ENCODE results near the gene LRRFIP1. TPM values are rescaled to one million over a fixed set of nuclear protein-coding genes. Genes with fewer than 3 reads are reported as not detected.
"Not testable (repeated sequence)": the region's sequence is repeated elsewhere in the genome, so short reads cannot be mapped to it uniquely, and the experiment has no call there.

The LRRFIP1 gene
- polyA plus RNA-seq, 1 donor from 2014 or later: 123 TPM

DNA sequence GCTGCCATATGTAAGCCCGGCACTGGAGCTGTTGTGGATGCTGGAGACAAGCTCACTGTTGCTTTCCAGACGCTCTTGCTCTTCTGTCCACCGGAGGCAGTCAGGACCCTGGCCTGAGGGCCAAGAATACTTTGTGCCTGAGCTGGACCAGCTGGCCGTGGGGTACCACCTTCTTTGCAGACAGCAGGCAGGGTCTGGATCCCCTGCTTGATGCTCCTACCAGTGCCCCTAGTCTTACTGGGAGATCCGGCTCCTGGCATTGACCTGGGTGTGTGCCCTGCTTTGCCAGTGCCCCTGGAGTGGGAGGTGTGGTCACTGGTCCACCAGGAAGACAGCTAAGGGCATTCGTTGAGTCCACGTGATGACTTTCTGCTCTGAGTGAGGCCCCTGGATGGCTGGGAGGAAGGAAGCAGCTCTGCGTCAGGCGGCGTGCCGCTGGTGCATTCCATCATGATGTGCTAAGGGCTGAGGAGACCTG is 59.3 kb downstream of the LRRFIP1 start:
- H3K4me1 Mint-ChIP-seq: peaks cover 21 to 44% (median 41%) of the 10 kb centered on the region in 3 donors
- peak overlapping the region in 3 of 4 donors; percentile 60 to 68 (median 63) for H3K4me3 Mint-ChIP-seq
- H3K9me3 Mint-ChIP-seq: no peaks in the 10 kb centered on the region
- peak overlapping the region; percentile 99 to 100 (median 99) for H3K27ac Mint-ChIP-seq
- peaks cover 5% of the 10 kb centered on the region for H3K36me3 Mint-ChIP-seq
- peaks cover 3% of the 10 kb centered on the region for H3K27me3 Mint-ChIP-seq

DNA sequence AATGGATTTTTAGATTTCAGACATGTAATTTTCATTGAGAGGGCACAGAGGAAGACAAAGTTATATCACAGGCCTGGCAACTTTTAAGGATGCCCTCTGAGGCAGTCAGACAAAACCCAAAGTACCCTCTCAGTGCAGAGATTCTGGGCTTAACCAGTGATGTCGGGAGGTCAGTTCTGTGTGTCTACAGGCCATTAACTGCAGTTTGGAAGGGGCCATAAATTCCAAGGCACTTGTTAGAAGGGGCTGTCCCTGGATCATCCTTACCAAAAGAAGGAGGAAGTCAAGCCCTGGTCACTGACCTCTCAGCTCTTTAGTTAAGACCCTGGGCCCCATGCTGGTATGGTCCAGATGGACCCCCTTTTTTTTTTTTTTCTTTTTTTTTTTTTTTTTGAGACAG is 60.7 kb downstream of the LRRFIP1 start:
- Mint-ChIP-seq H3K27ac (peak overlapping the region; percentile 99 to 100 (median 99)), H3K27me3 (peaks cover 3% of the 10 kb centered on the region), H3K9me3 (no peaks in the 10 kb centered on the region), H3K36me3 (peaks cover 5% of the 10 kb centered on the region), H3K4me3 (peak overlapping the region; percentile 73 to 90 (median 82)), H3K4me1 (peaks cover 22 to 43% (median 41%) of the 10 kb centered on the region in 3 donors)

DNA sequence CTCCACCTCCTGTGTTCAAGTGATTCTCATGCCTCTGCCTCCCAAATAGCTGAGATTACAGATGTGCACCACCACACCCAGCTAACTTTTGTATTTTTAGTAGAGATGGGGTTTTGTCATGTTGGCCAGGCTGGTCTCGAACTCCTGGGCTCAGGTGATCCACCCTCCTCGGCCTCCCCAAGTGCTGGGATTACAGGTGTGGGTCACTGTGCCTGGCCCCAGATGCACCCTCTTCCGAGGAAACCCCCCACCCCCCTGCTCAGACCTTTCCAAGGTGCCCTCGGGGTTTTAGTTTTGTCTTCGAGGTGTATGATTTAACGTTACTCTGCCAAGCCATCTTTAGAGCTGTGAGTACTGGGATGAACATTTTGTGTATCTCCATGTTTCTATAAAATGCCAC is 61.2 kb downstream of the LRRFIP1 start:
- H3K4me3 Mint-ChIP-seq: peak overlapping the region; percentile 38 to 90 (median 78)
- peak overlapping the region; percentile 99 to 100 (median 99) for H3K27ac Mint-ChIP-seq
- H3K36me3 Mint-ChIP-seq, H3K27me3 Mint-ChIP-seq, H3K9me3 Mint-ChIP-seq: not testable (repeated sequence)
- peaks cover 27 to 47% (median 45%) of the 10 kb centered on the region in 3 donors for H3K4me1 Mint-ChIP-seq

DNA sequence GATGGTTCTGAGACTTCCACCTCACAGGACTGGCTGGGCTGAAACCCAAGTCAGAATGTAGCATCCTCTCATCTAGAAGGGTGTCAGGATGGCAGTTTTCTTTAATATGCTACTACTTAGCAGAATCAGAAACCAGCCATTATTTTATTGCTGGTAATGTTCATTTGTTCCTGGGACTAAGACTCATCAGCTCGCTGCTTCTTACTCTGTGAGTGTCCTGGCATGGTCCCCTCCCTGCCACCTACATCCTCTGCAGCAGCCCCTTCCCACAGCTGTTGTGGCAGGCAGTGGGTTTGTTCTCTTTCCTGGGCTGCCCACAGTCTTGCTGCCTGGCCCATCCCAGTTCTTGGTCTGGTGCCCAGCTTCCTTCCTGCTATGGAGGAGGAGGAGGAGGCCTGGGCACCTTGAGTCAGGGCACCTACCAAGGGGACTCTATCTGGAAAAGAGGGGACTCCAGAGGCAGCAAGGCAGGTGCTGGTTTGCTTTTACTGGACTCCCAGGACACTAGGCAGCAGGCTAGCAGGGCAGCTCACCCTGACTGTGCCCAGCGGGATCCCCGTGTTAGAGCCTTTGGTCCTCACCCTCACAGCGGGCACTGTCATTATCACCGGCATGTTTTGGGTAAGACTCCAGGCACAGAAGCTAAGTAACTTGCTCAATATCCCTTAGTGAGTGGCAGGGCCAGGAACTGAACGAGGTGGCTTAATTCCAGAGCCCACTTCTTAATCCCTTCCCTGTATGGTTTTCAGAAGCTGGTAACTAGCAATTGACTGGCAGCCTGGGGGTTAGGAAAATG is 62.1 kb downstream of the LRRFIP1 start:
- peak overlapping the region; percentile 84 to 96 (median 91) for H3K4me3 Mint-ChIP-seq
- H3K36me3 Mint-ChIP-seq: peaks cover 5% of the 10 kb centered on the region
- peaks cover 3% of the 10 kb centered on the region for H3K27me3 Mint-ChIP-seq
- H3K9me3 Mint-ChIP-seq: no peaks in the 10 kb centered on the region
- peaks cover 36 to 52% (median 50%) of the 10 kb centered on the region in 3 donors for H3K4me1 Mint-ChIP-seq
- peak overlapping the region; percentile 99 to 100 (median 99) for H3K27ac Mint-ChIP-seq

DNA sequence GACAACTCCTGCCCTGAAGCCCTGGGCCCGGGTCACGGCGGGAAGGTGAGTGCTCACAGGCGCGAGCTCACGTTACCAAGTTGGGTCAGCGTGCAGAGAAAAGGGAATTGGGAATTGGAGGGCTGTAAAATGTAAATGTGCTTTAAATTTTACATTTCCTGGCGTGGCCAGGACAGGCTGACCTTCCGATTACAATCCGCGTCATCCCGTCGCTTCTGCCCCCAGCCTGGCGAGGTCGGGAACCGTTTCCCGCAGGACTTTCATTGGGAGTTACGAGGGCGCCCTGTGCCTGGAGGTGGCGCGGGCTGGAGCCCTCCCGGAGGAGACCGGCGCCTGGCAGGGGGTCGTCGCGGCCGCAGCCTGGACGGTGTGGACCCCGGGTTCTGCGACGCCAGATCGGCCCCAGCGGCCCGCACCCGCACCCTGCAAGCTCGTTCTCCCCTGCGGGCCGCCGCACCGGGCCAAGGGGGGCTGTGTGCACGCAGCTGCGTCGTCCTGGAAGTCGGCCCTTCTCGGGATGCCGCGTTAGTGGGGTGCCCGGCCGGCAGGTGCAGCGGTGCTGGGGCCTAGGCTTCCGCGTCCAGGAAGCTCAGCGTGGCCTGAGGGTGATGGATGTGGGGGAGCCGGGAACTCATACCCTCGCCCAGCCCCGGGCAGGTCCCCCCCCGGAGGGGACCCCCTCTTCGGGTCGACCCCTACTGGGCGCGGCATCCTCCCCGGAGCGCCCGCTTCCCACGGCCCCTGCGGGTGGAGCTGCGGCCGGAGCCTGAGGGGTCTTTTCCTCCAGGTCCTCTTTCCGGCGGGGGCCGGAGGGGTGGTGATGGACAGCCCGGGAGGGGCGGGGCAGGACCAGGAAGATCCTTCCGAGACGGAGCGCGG is 63.9 kb downstream of the LRRFIP1 start:
- H3K4me3 Mint-ChIP-seq: peak overlapping the region; percentile 84 to 96 (median 91)
- peak overlapping the region; percentile 89 to 99 (median 99) for H3K27ac Mint-ChIP-seq

DNA sequence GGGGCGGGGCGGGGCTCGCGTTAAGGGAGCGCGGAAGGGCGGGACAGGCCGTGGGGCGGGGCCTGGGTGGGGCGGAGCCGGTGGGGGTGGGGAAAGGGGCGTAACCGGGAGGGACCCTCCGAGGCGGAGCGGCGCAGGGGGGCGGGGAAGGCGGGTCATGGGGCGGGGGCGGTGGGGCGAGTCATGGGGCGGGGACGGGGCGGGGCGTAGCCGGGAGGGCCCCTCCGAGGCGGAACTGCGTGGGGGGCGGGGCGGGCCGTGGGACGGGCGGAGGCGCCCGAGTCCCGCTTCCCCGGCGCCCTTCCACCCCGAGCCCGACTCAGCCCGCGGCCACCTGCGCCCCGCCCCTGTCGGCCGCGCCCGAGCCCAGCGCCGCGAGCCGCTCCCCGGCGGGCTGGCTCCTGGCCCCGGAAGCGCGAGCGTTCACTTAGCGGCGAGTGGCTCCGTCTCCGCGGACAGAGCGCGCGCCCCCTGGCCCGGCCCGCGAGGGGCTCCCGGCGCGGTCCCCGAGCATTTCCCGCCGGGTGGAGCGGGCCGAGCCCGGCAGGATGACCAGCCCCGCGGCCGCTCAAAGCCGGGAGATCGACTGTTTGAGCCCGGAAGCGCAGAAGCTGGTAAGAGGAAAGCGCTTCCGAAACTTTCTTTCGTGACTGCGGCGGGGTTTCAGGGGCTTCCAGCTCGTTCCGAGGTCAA is 64.7 kb downstream of the LRRFIP1 start:
- H3K4me3 Mint-ChIP-seq: peak overlapping the region; percentile 90 to 95 (median 94)
- H3K36me3 Mint-ChIP-seq: peaks cover 5% of the 10 kb centered on the region
- peaks cover 53 to 61% (median 54%) of the 10 kb centered on the region in 3 donors for H3K4me1 Mint-ChIP-seq
- H3K27me3 Mint-ChIP-seq: peaks cover 3% of the 10 kb centered on the region
- peak overlapping the region; percentile 90 to 93 (median 92) for H3K27ac Mint-ChIP-seq
- H3K9me3 Mint-ChIP-seq: no peaks in the 10 kb centered on the region

More for the DNA sequence above, 63.9 kb downstream of the LRRFIP1 start:
- peaks cover 5% of the 10 kb centered on the region for H3K36me3 Mint-ChIP-seq
- peaks cover 3% of the 10 kb centered on the region for H3K27me3 Mint-ChIP-seq
- no peaks in the 10 kb centered on the region for H3K9me3 Mint-ChIP-seq
- H3K4me1 Mint-ChIP-seq: peaks cover 47 to 62% (median 52%) of the 10 kb centered on the region in 3 donors

DNA sequence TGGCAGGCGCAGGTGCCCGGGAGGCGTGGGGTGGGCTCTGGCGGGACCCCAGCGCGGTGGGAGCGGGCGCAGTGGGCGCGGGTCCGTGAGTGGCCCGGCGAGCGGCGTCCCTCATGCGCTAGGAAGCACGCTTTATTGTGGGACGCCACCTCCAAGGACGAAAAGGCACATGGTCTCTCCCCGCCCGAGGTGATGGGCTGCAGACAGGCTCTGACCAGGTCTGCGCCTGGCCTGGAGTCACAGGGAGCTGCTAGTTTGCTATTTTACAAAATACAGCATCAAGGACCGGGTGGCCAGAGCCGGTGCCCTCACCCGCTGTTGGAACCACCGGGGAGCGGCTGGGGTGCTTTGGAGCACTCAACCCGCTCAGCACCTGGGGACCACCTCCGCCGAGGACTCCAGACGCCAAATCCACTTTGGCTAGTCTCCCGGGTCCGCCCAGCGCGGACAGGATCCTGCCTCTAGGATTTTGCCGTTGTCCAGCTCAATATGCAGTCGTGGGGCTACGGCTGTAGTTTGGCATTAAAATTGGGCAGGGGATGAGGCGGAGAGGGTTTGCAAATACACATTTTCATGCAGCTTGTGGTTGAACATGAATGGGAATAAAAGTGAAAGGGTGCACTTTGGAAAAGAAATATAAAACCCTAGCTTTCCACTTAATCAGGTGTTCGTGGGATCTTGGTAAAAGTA is 65.4 kb downstream of the LRRFIP1 start:
- Mint-ChIP-seq H3K27ac (peak overlapping the region; percentile 90 to 93 (median 92)), H3K27me3 (peaks cover 3% of the 10 kb centered on the region), H3K36me3 (peaks cover 5% of the 10 kb centered on the region), H3K9me3 (no peaks in the 10 kb centered on the region), H3K4me1 (peaks cover 54 to 65% (median 55%) of the 10 kb centered on the region in 3 donors), H3K4me3 (peak overlapping the region; percentile 90 to 95 (median 94))

DNA sequence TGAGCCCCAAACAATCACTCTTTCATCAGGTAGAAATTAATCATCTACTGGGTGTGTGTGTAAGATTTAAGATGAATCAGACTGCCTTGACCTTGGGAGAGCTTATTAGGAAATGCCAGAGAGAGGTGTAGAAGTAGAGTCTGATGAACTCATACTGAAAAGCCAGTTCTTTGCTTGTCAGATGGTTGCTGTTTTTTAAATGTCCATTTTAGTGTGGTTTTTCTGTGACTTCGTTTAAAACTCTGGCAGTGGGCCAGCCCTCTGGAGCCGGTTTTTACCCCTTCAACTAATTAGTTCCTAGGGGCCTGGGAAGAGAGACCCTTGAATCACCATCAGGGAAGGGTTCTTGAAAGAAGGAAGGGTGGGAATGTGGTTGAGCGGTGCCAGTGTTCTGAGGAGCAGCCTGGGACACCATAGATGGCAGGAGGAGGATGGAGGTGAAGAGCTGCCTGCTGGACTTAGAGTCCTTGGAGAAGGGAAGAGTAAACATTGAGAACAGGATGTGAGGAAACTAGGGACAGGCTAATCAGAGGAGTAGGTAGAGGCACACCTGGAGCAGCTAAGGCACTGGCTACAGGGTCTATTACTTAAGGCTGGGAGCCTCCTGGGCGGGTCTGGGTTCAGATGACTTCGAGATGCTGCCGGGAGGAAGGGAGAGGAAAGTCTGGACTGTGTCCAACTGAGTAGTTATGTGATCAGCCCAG is 66.1 kb downstream of the LRRFIP1 start:
- H3K36me3 Mint-ChIP-seq: peaks cover 5% of the 10 kb centered on the region
- H3K9me3 Mint-ChIP-seq: no peaks in the 10 kb centered on the region
- peak overlapping the region; percentile 90 to 95 (median 94) for H3K4me3 Mint-ChIP-seq
- peaks cover 55 to 67% (median 57%) of the 10 kb centered on the region in 3 donors for H3K4me1 Mint-ChIP-seq
- no peaks in the 10 kb centered on the region for H3K27me3 Mint-ChIP-seq
- H3K27ac Mint-ChIP-seq: peak overlapping the region; percentile 90 to 93 (median 92)

DNA sequence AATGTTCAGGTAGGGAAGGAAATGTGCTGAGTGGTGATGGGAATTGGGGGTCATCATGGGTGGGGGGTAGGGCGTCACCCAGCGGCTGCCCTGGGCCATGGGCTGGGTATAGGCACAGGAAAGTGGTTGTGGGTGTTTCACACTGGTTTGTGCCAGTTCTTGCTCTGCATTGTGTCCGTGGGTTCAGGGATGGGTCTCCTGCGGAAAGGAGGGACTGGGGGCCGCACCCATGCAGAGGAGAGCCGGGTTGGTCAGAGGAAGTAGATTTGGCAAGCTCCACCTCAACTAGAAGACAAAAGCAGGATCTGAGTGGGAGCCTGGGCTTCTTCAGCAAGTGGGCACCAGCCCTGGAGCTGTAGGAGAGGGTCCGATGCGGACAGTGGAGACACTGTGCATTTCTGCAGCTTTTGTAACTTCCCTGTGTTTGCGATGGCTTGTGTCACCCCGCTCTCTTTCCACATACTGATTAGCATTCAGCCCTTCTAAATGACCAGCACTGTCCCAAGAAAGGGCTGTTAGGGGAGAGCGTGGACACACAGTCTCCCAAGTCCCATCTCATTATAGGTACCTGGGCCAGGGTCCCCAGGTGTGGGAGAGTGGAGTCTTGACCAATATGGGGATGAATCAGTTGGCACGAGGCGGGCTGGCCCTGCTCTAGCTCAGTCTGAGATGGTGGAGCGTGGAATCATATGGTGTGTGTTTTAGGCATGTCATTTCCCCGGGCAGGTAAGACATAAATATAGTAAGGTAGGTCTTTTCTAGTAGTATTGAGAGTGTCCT is 67.2 kb downstream of the LRRFIP1 start:
- Mint-ChIP-seq H3K9me3 (no peaks in the 10 kb centered on the region), H3K27ac (peak overlapping the region; percentile 90 to 93 (median 92)), H3K4me1 (peaks cover 53 to 62% (median 61%) of the 10 kb centered on the region in 3 donors)

DNA sequence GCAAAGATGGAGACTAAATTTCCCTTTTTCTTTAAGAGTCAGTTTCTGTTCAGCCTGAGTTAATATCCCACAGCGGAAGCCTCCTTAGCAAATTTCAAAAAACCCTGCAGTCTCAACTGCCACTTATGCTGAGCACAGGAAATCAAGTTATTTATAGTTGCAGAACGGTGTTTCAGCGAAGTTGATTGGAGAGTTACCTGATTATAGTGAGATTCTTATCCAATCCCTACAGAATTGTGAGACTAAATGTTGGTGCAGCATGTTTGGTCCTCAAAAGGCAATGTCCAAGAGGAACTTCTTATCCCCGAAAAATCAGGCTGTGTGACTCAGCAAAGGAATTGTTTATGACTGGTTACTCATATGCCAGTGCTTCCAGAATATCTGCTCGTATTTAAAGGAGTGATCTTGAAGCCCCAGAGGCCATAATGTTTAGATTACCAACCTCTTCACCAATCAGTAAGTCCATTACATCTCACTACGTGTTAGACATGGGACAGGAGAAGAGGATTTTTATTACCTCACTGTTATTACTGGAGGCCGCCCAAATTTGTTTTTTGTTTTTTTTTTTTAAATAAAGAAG is 67.9 kb downstream of the LRRFIP1 start:
- Mint-ChIP-seq H3K4me1 (peaks cover 53 to 63% (median 60%) of the 10 kb centered on the region in 3 donors), H3K9me3 (no peaks in the 10 kb centered on the region), H3K4me3 (peak overlapping the region; percentile 90 to 95 (median 94)), H3K27ac (peak overlapping the region; percentile 90 to 93 (median 92)), H3K27me3 (no peaks in the 10 kb centered on the region), H3K36me3 (peaks cover under 1% of the 10 kb centered on the region)

More for the DNA sequence above, 67.2 kb downstream of the LRRFIP1 start:
- Mint-ChIP-seq H3K27me3 (no peaks in the 10 kb centered on the region), H3K4me3 (peak overlapping the region; percentile 90 to 95 (median 94)), H3K36me3 (peaks cover 3% of the 10 kb centered on the region)

DNA sequence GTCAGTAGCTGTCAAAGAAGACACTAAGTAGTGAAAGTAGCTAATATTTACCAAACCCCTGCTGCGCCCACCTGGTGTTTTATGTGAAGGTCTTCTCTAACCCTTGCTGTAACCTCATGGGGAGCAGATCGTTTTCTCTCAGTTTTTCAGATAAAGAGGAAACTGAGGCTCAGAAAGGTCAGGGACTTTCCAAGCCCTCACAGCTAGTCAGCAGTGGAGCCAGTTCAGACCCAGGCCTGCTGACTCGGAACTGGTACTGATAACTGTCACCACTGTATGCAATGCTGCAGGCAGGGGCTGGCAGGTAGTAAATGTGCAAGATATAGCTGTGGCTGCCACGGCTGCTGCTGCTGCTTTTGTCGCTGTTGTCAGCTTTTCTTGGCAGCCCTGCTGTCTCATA is 69.1 kb downstream of the LRRFIP1 start:
- Mint-ChIP-seq H3K27ac (peak overlapping the region; percentile 90 to 93 (median 92)), H3K4me3 (peak overlapping the region; percentile 70 to 95 (median 86)), H3K4me1 (peaks cover 60 to 71% (median 67%) of the 10 kb centered on the region in 3 donors), H3K27me3 (no peaks in the 10 kb centered on the region), H3K36me3 (no peaks in the 10 kb centered on the region), H3K9me3 (no peaks in the 10 kb centered on the region)

DNA sequence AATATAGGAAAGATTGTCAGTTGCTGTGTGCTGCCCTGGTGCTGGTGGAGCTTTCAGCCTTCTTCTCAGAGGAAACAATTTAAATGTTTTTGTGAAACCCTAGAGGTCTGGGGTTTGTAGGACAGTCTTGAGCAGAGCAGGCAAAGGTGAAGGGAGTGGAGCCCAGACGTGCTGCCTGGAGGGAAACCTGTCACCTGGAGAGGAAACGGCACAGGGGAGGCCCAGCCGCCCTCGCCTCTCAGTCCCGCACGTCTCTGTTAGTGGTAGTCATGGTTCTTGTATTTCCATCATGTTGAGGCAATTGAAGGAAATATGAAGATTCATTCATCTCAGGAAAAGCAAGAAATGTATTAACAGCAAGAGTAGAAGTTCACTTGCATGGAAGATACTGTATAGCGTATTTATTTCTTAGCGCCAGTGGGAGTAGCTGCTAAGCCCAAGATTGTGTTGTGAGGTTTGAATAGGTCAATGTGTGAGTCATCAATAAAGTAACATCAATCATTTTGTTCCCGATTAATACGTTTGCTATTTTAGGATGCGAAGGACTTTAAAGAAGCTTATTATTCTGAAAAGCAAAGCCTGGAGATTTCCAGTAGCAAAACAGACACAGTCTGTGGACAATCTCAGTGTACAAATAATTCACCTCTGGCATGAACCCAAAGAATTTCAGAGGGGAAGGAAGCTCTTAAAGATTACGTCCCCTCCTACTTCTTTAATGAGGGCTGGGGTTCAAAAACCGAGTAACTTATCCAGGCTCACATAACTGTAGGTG is 70.4 kb downstream of the LRRFIP1 start:
- peak overlapping the region; percentile 90 to 93 (median 92) for H3K27ac Mint-ChIP-seq
- no peaks in the 10 kb centered on the region for H3K36me3 Mint-ChIP-seq
- no peaks in the 10 kb centered on the region for H3K27me3 Mint-ChIP-seq
- H3K9me3 Mint-ChIP-seq: no peaks in the 10 kb centered on the region
- H3K4me3 Mint-ChIP-seq: peak overlapping the region; percentile 70 to 95 (median 86)
- H3K4me1 Mint-ChIP-seq: peaks cover 73 to 84% (median 80%) of the 10 kb centered on the region in 3 donors

All from IgD-negative memory B cell (primary cell).